ACC112 (cell line): ENCODE data around the gene VCAM1.
"Not testable (repeated sequence)": the region's sequence is repeated elsewhere in the genome, so short reads cannot be mapped to it uniquely, and the experiment has no call there.

Experiments used
- H2AFZ ChIP-seq: fragments of 200-600 bp; sonication (generic); one replicate; pipeline ENCODE4 v1.6.0; 2017; ENCODE audit warnings: antibody characterized with exemption, low read length; ENCODE audit not compliant: unreplicated experiment
- H3K27ac ChIP-seq: fragments of 200-600 bp; sonication (generic); 2 replicates; pipeline ENCODE4 v1.5.1; 2014; ENCODE audit warnings: low read depth, mild to moderate bottlenecking, antibody characterized with exemption, low read length, moderate library complexity
- H3K27me3 ChIP-seq: fragments of 200-600 bp; sonication (generic); 2 replicates; pipeline ENCODE4 v1.6.1; 2014; ENCODE audit warnings: mild to moderate bottlenecking, antibody characterized with exemption, low read length, moderate library complexity, mixed read lengths; ENCODE audit not compliant: insufficient read depth
- H3K36me3 ChIP-seq: fragments of 200-600 bp; sonication (generic); 2 replicates; pipeline ENCODE4 v1.6.1; 2016; ENCODE audit warnings: mild to moderate bottlenecking, antibody characterized with exemption, low read length, moderate library complexity, mixed read lengths; ENCODE audit not compliant: insufficient read depth
- H3K4me1 ChIP-seq: fragments of 200-600 bp; sonication (generic); one replicate; pipeline ENCODE4 v1.6.1; 2016; ENCODE audit warnings: low read length, mixed read lengths; ENCODE audit not compliant: insufficient read depth, unreplicated experiment, control insufficient read depth
- H3K4me3 ChIP-seq: fragments of 200-600 bp; sonication (generic); 2 replicates; pipeline ENCODE4 v1.5.1; 2014; ENCODE audit warnings: mild to moderate bottlenecking, low read depth, low read length
- H3K79me2 ChIP-seq: fragments of 200-600 bp; sonication (generic); one replicate; pipeline ENCODE4 v1.6.0; 2016; ENCODE audit warnings: low read length; ENCODE audit not compliant: control insufficient read depth, unreplicated experiment, insufficient read depth

Gene VCAM1

DNA sequence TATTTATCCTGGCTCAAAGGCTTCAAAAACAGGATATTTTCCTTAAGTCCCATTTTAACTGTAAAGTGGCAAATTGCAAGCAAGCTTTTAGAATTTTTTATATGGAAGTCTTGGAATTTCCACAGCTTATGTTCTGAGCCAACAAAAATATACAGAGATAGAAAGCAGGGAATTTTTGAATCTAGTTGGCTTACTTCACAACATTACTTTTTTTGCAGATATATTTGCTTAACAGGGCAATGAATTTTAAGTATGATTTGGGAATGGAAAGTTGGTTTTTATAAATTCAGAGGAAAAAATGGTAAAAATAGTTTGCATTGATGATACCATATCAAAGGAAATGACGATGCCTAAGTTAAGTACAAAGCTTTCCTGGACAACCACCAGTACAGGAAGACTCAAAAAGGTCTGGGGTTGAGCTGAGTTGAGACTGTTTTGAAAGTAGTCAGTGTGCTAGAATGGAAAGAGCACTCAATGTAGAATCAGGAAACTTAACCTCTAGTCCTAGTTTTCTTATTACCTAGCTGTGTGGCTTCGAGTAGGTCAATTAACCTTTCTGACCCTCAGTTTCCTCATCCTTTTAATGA is 11.0 kb upstream of the VCAM1 start:
- Histone ChIP-seq H3K27ac (no peak overlapping the region), H2AFZ (no peak overlapping the region), H3K4me3 (no peak overlapping the region), H3K36me3 (no peaks in the 10 kb centered on the region), H3K27me3 (no peaks in the 10 kb centered on the region), H3K4me1 (peaks cover 10% of the 10 kb centered on the region), H3K79me2 (no peaks in the 10 kb centered on the region)

GRCh38 chr1:100710906-100711682 is 8.4 kb upstream of the VCAM1 start:
- Histone ChIP-seq H3K4me1 (peaks cover 5% of the 10 kb centered on the region), H3K79me2 (no peaks in the 10 kb centered on the region), H2AFZ (no peak overlapping the region)

GRCh38 chr1:100713027-100713426 is 6.5 kb upstream of the VCAM1 start:
- H3K4me3 ChIP-seq, H3K27ac ChIP-seq, H3K36me3 ChIP-seq, H3K4me1 ChIP-seq, H3K79me2 ChIP-seq, H2AFZ ChIP-seq, H3K27me3 ChIP-seq: not testable (repeated sequence)

More at GRCh38 chr1:100710906-100711682, 8.4 kb upstream of the VCAM1 start:
- no peak overlapping the region for H3K4me3 ChIP-seq
- no peaks in the 10 kb centered on the region for H3K27me3 ChIP-seq
- H3K27ac ChIP-seq = no peak overlapping the region
- no peaks in the 10 kb centered on the region for H3K36me3 ChIP-seq

GRCh38 chr1:100713626-100714025 is 5.9 kb upstream of the VCAM1 start:
- Histone ChIP-seq H3K27ac (no peak overlapping the region), H3K4me3 (no peak overlapping the region), H2AFZ (no peak overlapping the region), H3K36me3 (no peaks in the 10 kb centered on the region), H3K4me1 (peaks cover 7% of the 10 kb centered on the region), H3K79me2 (no peaks in the 10 kb centered on the region), H3K27me3 (no peaks in the 10 kb centered on the region)

DNA sequence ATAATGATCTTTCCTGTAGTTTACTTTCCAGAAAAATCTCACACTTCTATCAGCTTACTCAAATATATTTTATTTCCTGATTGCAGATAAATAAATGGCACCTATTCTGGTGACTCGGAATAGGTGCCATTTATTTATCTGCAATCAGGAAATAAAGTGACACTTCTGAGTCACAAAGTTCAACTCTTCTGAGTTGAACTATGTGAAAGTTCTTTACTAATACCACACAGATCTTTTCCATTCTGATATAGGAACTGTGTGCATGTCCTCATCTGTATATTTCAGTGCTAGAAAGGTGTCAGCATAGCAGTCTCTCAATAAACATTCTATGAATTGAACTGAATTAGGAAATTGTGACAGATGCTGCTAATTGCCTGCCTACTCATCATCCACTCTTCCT is 4.9 kb upstream of the VCAM1 start:
- peaks cover 15% of the 10 kb centered on the region for H3K4me1 ChIP-seq
- no peak overlapping the region for H2AFZ ChIP-seq
- H3K4me3 ChIP-seq = no peak overlapping the region
- H3K27me3 ChIP-seq = no peaks in the 10 kb centered on the region
- no peaks in the 10 kb centered on the region for H3K79me2 ChIP-seq
- H3K36me3 ChIP-seq = no peaks in the 10 kb centered on the region
- no peak overlapping the region for H3K27ac ChIP-seq

DNA sequence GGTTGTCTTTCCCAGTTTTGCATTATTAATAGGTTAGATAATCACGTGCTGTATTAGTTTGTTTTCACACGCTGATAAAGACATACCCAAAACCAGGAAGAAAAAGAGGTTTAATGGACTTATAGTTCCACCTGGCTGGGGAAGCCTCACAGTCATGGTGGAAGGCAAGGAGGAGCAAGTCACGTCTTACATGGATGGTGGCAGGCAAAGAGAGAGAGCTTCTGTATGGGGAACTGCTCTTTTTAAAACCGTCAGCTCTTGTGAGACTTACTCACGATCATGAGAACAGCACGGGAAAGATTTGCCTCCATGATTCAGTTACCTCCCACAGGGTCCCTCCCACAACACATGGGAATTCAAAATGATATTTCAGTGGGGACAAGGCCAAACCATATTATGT is 2.3 kb upstream of the VCAM1 start:
- no peak overlapping the region for H3K27ac ChIP-seq
- H3K4me3 ChIP-seq = no peak overlapping the region
- peaks cover 15% of the 10 kb centered on the region for H3K4me1 ChIP-seq
- no peaks in the 10 kb centered on the region for H3K79me2 ChIP-seq
- no peaks in the 10 kb centered on the region for H3K27me3 ChIP-seq
- H2AFZ ChIP-seq = no peak overlapping the region
- no peaks in the 10 kb centered on the region for H3K36me3 ChIP-seq

- Histone ChIP-seq H3K4me1 (peaks cover 19% of the 10 kb centered on the region), H3K27me3 (no peaks in the 10 kb centered on the region), H2AFZ (peak overlapping the region; percentile 8), H3K36me3 (no peaks in the 10 kb centered on the region), H3K4me3 (no peak overlapping the region), H3K27ac (no peak overlapping the region), H3K79me2 (no peaks in the 10 kb centered on the region)
Measured at GRCh38 chr1:100718581-100718980, 961 bp upstream of the VCAM1 start.

- peaks cover 7% of the 10 kb centered on the region; the same call in 1 of the 2 replicates for H3K36me3 ChIP-seq
- H2AFZ ChIP-seq = peak overlapping the region; percentile 98
- H3K79me2 ChIP-seq = no peaks in the 10 kb centered on the region
- peak overlapping the region; percentile 28 for H3K27ac ChIP-seq
- H3K27me3 ChIP-seq = no peaks in the 10 kb centered on the region
- peak overlapping the region; percentile 73 for H3K4me3 ChIP-seq
- peaks cover 19% of the 10 kb centered on the region for H3K4me1 ChIP-seq
Measured at GRCh38 chr1:100720101-100720500, 559 bp downstream of the VCAM1 start.

- Histone ChIP-seq H3K27me3 (no peaks in the 10 kb centered on the region), H3K36me3 (peaks cover 10% of the 10 kb centered on the region; the same call in 1 of the 2 replicates), H3K79me2 (no peaks in the 10 kb centered on the region), H3K4me3 (peak overlapping the region; percentile 73), H2AFZ (no peak overlapping the region), H3K27ac (peak overlapping the region; percentile 71), H3K4me1 (peaks cover 19% of the 10 kb centered on the region)
Measured at GRCh38 chr1:100720751-100721150, 1.2 kb downstream of the VCAM1 start.

- Histone ChIP-seq H3K4me3 (peak overlapping the region; percentile 73), H3K27me3 (no peaks in the 10 kb centered on the region), H3K79me2 (no peaks in the 10 kb centered on the region), H2AFZ (peak overlapping the region; percentile 31), H3K4me1 (peaks cover 19% of the 10 kb centered on the region), H3K27ac (peak overlapping the region; percentile 71), H3K36me3 (peaks cover 10% of the 10 kb centered on the region; the same call in 1 of the 2 replicates)
Measured at GRCh38 chr1:100721526-100722207, 2.1 kb downstream of the VCAM1 start.
